CD14-positive monocyte (primary cell): ENCODE measurements around the gene SPTBN2. TPM values are rescaled to one million over a fixed set of nuclear protein-coding genes. Genes with fewer than 3 reads are reported as not detected.

ENCODE experiments used
- DNase-seq, 3 donors: peaks; one replicate each; pipeline ENCODE4 v3.0.0-alpha.2; 2011 to 2022
- H2AFZ ChIP-seq: 2 replicates; pipeline ENCODE4 v1.6.0; 2012; ENCODE audit warnings: mild to moderate bottlenecking, low read depth, low read length, inconsistent platforms; ENCODE audit not compliant: insufficient read depth, poor library complexity, severe bottlenecking
- H3K27ac ChIP-seq, 2 donors: 1 replicate in 1 of 2; 2 replicates in 1 of 2; pipeline ENCODE4 v1.5.1; 2012 to 2013; ENCODE audit warnings: low read length in 2 of 2, control low read depth in 1 of 2, inconsistent platforms in 1 of 2, low read depth in 1 of 2, mild to moderate bottlenecking in 1 of 2
- H3K27me3 ChIP-seq, 2 donors: one replicate each; pipeline versions ENCODE4 v1.6.0 to v1.6.1; 2011 to 2013; ENCODE audit warnings: low read length in 2 of 2; ENCODE audit not compliant: control insufficient read depth in 2 of 2, insufficient read depth in 2 of 2
- H3K36me3 ChIP-seq, 2 donors: replicated peaks in 1 of 2; 1 replicate in 1 of 2; 2 replicates in 1 of 2; pipeline versions ENCODE4 v1.5.1 to v1.6.1; 2012 to 2013; ENCODE audit warnings: low read length in 2 of 2, control low read depth in 1 of 2, inconsistent platforms in 1 of 2, mild to moderate bottlenecking in 1 of 2; ENCODE audit not compliant: insufficient read depth in 2 of 2, control insufficient read depth in 1 of 2
- H3K4me1 ChIP-seq, 2 donors: 1 replicate in 1 of 2; 2 replicates in 1 of 2; pipeline versions ENCODE4 v1.5.1 to v1.6.1; 2012 to 2013; ENCODE audit warnings: low read length in 2 of 2, control low read depth in 1 of 2, inconsistent platforms in 1 of 2, mild to moderate bottlenecking in 1 of 2, moderate library complexity in 1 of 2; ENCODE audit not compliant: insufficient read depth in 2 of 2, control insufficient read depth in 1 of 2
- H3K4me2 ChIP-seq: replicated peaks from 2 replicates; pipeline ENCODE3; 2012; ENCODE audit warnings: low read length, moderate library complexity, mild to moderate bottlenecking; ENCODE audit not compliant: poor library complexity, severe bottlenecking; ENCODE audit errors: extremely low read depth
- H3K4me3 ChIP-seq, 3 experiments: fragments of 200-600 bp in 1 of 3; sonication (generic) in 1 of 3; replicated peaks in 1 of 3; 1 replicate in 2 of 3; 2 replicates in 1 of 3; pipeline ENCODE4 v1.5.1; 2011 to 2013; ENCODE audit warnings: low read length in 3 of 3, mild to moderate bottlenecking in 3 of 3, control low read depth in 2 of 3, low read depth in 2 of 3, inconsistent platforms in 1 of 3, moderate library complexity in 1 of 3
- H3K79me2 ChIP-seq: 2 replicates; pipeline ENCODE4 v1.6.0; 2012; ENCODE audit warnings: mild to moderate bottlenecking, control low read depth, inconsistent platforms, low read length, moderate library complexity; ENCODE audit not compliant: insufficient read depth
- H3K9ac ChIP-seq: 2 replicates; pipeline ENCODE4 v1.6.0; 2017; ENCODE audit warnings: low read length, mild to moderate bottlenecking; ENCODE audit not compliant: insufficient read depth, poor library complexity, severe bottlenecking
- H3K9me3 ChIP-seq, 2 donors: replicated peaks in 1 of 2; 1 replicate in 1 of 2; 2 replicates in 1 of 2; pipeline versions ENCODE4 v1.5.1 to v1.6.1; 2012 to 2013; ENCODE audit warnings: low read length in 2 of 2, control low read depth in 1 of 2; ENCODE audit not compliant: control insufficient read depth in 1 of 2, insufficient read depth in 1 of 2
- H4K20me1 ChIP-seq: 2 replicates; pipeline ENCODE4 v1.6.0; 2012; ENCODE audit warnings: mild to moderate bottlenecking, low read length, control low read depth, moderate library complexity; ENCODE audit not compliant: insufficient read depth
- H3K27ac Mint-ChIP-seq, 7 donors: one replicate each; pipeline ENCODE4 v1.8.0; 2020; ENCODE audit warnings: mild to moderate bottlenecking in 7 of 7, mixed read lengths in 7 of 7, moderate library complexity in 6 of 7, inconsistent platforms in 2 of 7
- H3K27me3 Mint-ChIP-seq, 3 donors: one replicate each; pipeline ENCODE4 v1.8.0; 2021 to 2022; ENCODE audit warnings: low read depth in 3 of 3, mild to moderate bottlenecking in 3 of 3, mixed read lengths in 3 of 3, moderate library complexity in 3 of 3, inconsistent platforms in 1 of 3
- H3K36me3 Mint-ChIP-seq, 2 donors: one replicate each; pipeline ENCODE4 v1.8.0; 2020; ENCODE audit warnings: mixed read lengths in 2 of 2, inconsistent platforms in 1 of 2, mild to moderate bottlenecking in 1 of 2
- H3K4me1 Mint-ChIP-seq: one replicate; pipeline ENCODE4 v1.8.0; 2020; ENCODE audit warnings: mild to moderate bottlenecking, mixed read lengths
- H3K4me3 Mint-ChIP-seq, 2 donors: one replicate each; pipeline ENCODE4 v1.8.0; 2020; ENCODE audit warnings: mild to moderate bottlenecking in 2 of 2, mixed read lengths in 2 of 2, moderate library complexity in 1 of 2
- H3K9me3 Mint-ChIP-seq, 7 donors: one replicate each; pipeline ENCODE4 v1.8.0; 2020 to 2022; ENCODE audit warnings: mixed read lengths in 7 of 7, mild to moderate bottlenecking in 6 of 7, moderate library complexity in 6 of 7, inconsistent platforms in 2 of 7
- WGBS: methylation state at CpG from one replicate; pipeline ENCODE4 v1.1.5; 2013; ENCODE audit warnings: missing lambda C conversion rate; ENCODE audit not compliant: insufficient coverage; 5-methylcytosine and 5-hydroxymethylcytosine counted together
- intact Hi-C, 2 donors: fragments of 100-400 bp; cut with micrococcal nuclease; formaldehyde crosslinking; loops; one replicate each; pipeline versions ENCODE4 v1.15.0 to v1.15.1; 2023
- polyA plus RNA-seq, 3 donors: library from polyadenylated mRNA; depleted of rRNA in 1 of 3; unstranded in 2 of 3; stranded (reverse) in 1 of 3; fragments of 300-500 nt in 2 of 3; fragments of >200 nt in 1 of 3; fragmentation: Illumina TruSeq in 2 of 3; gene quantifications; 1 replicate in 2 of 3; 2 replicates in 1 of 3; pipeline ENCODE4 v1.2.3, GENCODE V29; 2012 to 2021
- TF ChIP-seq, protein P1 (sequence below): fragments of 200-600 bp; IDR thresholded peaks from one replicate; pipeline ENCODE4 v1.8.0; 2022; ENCODE audit warnings: antibody characterized with exemption, mild to moderate bottlenecking

The SPTBN2 gene
- polyA plus RNA-seq, 3 donors = not detected

DNA sequence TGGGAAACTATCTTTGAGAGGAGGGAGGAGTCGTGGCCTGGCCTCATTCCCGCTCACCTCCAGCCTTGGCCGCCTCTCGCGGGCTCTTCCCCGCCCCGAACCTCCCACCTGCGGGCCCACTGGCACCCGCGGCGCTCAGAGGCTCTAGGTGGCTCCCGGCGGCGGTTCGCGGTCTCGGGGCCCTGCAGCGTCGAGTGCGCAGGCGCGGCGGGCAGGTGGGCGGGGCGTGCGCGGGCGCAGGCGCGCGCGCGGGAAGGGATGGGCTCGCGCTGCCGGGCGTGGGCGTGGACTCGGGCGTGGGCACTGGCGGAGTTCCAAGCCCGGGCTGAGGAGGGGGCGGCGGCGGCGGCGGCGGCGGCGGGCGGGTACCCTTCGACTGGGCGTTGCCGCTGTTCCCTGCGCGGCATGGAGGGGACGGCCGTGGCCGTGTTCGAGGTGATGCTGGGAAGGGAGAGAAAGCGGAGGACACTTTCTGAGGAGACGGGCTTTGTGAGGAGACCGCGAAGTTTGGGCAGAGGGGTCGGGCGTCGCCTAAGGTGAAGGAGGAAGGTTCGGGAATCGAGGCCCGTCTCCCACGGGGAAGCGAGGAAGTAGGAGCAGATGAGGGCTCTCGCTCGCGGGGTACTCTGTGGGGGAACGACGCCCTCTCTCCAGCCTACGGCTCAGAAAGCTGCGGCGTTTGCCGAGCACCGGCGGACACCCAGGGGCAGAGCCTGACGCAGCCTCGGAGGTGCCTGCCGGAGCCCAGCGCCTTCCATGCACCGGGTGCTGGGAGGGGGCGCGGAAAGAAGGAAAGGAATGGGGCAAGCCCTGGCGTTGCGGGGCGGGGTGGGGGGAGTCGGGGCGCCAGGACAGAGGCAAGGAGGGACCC is 15.7 kb upstream of the SPTBN2 start:
- Histone ChIP-seq H3K27me3 (peaks cover 0 to 7% of the 10 kb centered on the region in 2 donors), H3K4me1 (peaks cover 14 to 18% of the 10 kb centered on the region in 2 donors), H3K79me2 (no peaks in the 10 kb centered on the region), H3K36me3 (no peaks in the 10 kb centered on the region), H4K20me1 (no peaks in the 10 kb centered on the region), H3K4me2 (peak overlapping the region; percentile 96), H3K9ac (peak overlapping the region; percentile 75), H2AFZ (peak overlapping the region; percentile 100), H3K9me3 (peaks cover 18 to 21% of the 10 kb centered on the region in 2 donors), H3K27ac (no peak overlapping the region), H3K4me3 (peak overlapping the region; percentile 59 to 87 (median 84))
- Mint-ChIP-seq H3K27ac (peak overlapping the region in 2 of 7 donors; percentile 14 to 84), H3K4me3 (peak overlapping the region; percentile 89 to 99), H3K4me1 (peaks cover 10% of the 10 kb centered on the region), H3K36me3 (peaks cover 0 to 5% of the 10 kb centered on the region in 2 donors), H3K9me3 (peaks cover 11 to 33% (median 23%) of the 10 kb centered on the region in 7 donors), H3K27me3 (peaks cover 6 to 38% (median 19%) of the 10 kb centered on the region in 3 donors)
- WGBS = under 1% methylated on average over 89 of the region's 95 CpGs
- TF ChIP-seq, protein P1, sequence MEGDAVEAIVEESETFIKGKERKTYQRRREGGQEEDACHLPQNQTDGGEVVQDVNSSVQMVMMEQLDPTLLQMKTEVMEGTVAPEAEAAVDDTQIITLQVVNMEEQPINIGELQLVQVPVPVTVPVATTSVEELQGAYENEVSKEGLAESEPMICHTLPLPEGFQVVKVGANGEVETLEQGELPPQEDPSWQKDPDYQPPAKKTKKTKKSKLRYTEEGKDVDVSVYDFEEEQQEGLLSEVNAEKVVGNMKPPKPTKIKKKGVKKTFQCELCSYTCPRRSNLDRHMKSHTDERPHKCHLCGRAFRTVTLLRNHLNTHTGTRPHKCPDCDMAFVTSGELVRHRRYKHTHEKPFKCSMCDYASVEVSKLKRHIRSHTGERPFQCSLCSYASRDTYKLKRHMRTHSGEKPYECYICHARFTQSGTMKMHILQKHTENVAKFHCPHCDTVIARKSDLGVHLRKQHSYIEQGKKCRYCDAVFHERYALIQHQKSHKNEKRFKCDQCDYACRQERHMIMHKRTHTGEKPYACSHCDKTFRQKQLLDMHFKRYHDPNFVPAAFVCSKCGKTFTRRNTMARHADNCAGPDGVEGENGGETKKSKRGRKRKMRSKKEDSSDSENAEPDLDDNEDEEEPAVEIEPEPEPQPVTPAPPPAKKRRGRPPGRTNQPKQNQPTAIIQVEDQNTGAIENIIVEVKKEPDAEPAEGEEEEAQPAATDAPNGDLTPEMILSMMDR = no peak
- intact Hi-C loops = no loop called here
- peak; percentile 44 to 68 (median 65) for DNase-seq

DNA sequence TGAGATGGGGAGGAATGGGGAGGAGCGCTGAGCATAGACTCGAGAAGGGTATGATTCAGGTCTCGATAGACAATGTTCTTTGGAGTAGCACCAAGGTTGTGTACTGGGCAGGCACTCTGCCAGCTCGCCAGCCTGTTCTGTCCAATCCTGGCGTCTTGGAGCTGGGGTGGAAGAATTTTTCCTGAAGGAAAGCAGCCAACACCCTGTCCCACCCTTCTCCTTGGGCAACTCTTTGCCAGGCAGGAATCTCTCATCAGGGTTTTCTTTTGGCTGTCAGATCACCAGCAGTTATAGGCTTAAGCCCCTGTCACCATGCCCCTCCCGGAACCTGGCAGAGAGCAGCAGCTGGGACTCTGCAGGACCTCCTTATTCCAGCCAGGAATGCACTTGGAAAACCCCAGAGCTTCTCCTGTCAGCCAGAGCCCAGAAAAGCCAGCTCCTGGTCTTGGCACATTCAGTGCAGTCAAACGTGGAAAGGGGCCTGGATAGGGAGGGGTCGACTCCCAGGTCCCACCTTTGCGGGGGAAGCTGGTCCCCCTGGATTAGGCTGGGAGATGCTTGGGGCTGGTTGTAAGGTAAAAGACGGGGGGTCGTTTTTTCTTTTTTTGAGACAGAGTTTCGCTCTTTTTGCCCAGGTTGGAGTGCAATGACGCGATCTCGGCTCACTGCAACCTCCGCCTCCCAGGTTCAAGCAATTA is 14.4 kb upstream of the SPTBN2 start:
- H3K4me2 ChIP-seq = no peak overlapping the region
- H3K9me3 Mint-ChIP-seq = peaks cover 11 to 33% (median 24%) of the 10 kb centered on the region in 7 donors
- H3K36me3 Mint-ChIP-seq = peaks cover 0 to 5% of the 10 kb centered on the region in 2 donors
- H3K79me2 ChIP-seq = no peaks in the 10 kb centered on the region
- H3K27ac Mint-ChIP-seq = no peak overlapping the region
- TF ChIP-seq, protein P1 = no peak
- H4K20me1 ChIP-seq = no peaks in the 10 kb centered on the region
- peak overlapping the region in 1 of 3 experiments; percentile 87 for H3K4me3 ChIP-seq
- H3K27me3 ChIP-seq = peaks cover 0 to 7% of the 10 kb centered on the region in 2 donors
- no peak overlapping the region for H3K27ac ChIP-seq
- H2AFZ ChIP-seq = no peak overlapping the region
- H3K9me3 ChIP-seq = peaks cover 18 to 21% of the 10 kb centered on the region in 2 donors
- no peak for DNase-seq
- H3K4me1 Mint-ChIP-seq = peaks cover 10% of the 10 kb centered on the region
- WGBS = 98% methylated on average over 7 of the region's 16 CpGs
- no peaks in the 10 kb centered on the region for H3K36me3 ChIP-seq
- H3K27me3 Mint-ChIP-seq = peaks cover 6 to 36% (median 19%) of the 10 kb centered on the region in 3 donors
- H3K4me1 ChIP-seq = peaks cover 14 to 18% of the 10 kb centered on the region in 2 donors
- intact Hi-C loops = no loop called here
- H3K9ac ChIP-seq = no peak overlapping the region
- peak overlapping the region; percentile 89 to 99 for H3K4me3 Mint-ChIP-seq
